RWPE2 (cell line): ENCODE data around the gene PCDH19.
A peak's percentile ranks its signal among the peaks of the same experiment; 100 is the strongest.

ENCODE experiments used
- ATAC-seq: fragments of 200-7000 bp; cut with Tn5 transposase; 3 replicates; pipeline ENCODE4 v1.9.1; 2021; ENCODE audit warnings: low read depth
- DNase-seq: peaks from one replicate; pipeline ENCODE4 v3.0.0-alpha.2; 2020; ENCODE audit warnings: low spot score
- H3K27ac ChIP-seq: fragments of 450-650 bp; 2 replicates; pipeline ENCODE4 v1.5.1; 2017; ENCODE audit warnings: mild to moderate bottlenecking; ENCODE audit not compliant: poor library complexity, severe bottlenecking
- H3K27me3 ChIP-seq: fragments of 250-450 bp; sonication (Bioruptor Pico); 2 replicates; pipeline ENCODE4 v1.5.1; 2021; ENCODE audit warnings: mild to moderate bottlenecking, moderate library complexity; ENCODE audit not compliant: insufficient read depth, poor library complexity, severe bottlenecking
- H3K36me3 ChIP-seq: fragments of 250-450 bp; sonication (Bioruptor Pico); 2 replicates; pipeline ENCODE4 v1.5.1; 2020; ENCODE audit warnings: low read depth, mild to moderate bottlenecking, moderate library complexity
- H3K4me1 ChIP-seq: fragments of 250-450 bp; sonication (Bioruptor Pico); 2 replicates; pipeline ENCODE4 v1.5.1; 2021; ENCODE audit warnings: mild to moderate bottlenecking, moderate library complexity; ENCODE audit not compliant: insufficient read depth, poor library complexity, severe bottlenecking
- H3K4me3 ChIP-seq: fragments of 250-450 bp; sonication (Bioruptor Pico); 2 replicates; pipeline ENCODE4 v1.5.1; 2021; ENCODE audit warnings: mild to moderate bottlenecking, moderate library complexity; ENCODE audit not compliant: severe bottlenecking
- H3K9me3 ChIP-seq: fragments of 250-450 bp; sonication (Bioruptor Pico); 2 replicates; pipeline ENCODE4 v1.5.1; 2021; ENCODE audit warnings: mild to moderate bottlenecking, moderate library complexity; ENCODE audit not compliant: severe bottlenecking
- TF ChIP-seq, protein P1 (sequence below): fragments of 450-650 bp; IDR thresholded peaks from one replicate; pipeline ENCODE4 v1.5.1; 2017; ENCODE audit warnings: mild to moderate bottlenecking, moderate library complexity; ENCODE audit not compliant: poor library complexity, severe bottlenecking

The PCDH19 gene, protein sequence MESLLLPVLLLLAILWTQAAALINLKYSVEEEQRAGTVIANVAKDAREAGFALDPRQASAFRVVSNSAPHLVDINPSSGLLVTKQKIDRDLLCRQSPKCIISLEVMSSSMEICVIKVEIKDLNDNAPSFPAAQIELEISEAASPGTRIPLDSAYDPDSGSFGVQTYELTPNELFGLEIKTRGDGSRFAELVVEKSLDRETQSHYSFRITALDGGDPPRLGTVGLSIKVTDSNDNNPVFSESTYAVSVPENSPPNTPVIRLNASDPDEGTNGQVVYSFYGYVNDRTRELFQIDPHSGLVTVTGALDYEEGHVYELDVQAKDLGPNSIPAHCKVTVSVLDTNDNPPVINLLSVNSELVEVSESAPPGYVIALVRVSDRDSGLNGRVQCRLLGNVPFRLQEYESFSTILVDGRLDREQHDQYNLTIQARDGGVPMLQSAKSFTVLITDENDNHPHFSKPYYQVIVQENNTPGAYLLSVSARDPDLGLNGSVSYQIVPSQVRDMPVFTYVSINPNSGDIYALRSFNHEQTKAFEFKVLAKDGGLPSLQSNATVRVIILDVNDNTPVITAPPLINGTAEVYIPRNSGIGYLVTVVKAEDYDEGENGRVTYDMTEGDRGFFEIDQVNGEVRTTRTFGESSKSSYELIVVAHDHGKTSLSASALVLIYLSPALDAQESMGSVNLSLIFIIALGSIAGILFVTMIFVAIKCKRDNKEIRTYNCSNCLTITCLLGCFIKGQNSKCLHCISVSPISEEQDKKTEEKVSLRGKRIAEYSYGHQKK (N-terminal part only)

DNA sequence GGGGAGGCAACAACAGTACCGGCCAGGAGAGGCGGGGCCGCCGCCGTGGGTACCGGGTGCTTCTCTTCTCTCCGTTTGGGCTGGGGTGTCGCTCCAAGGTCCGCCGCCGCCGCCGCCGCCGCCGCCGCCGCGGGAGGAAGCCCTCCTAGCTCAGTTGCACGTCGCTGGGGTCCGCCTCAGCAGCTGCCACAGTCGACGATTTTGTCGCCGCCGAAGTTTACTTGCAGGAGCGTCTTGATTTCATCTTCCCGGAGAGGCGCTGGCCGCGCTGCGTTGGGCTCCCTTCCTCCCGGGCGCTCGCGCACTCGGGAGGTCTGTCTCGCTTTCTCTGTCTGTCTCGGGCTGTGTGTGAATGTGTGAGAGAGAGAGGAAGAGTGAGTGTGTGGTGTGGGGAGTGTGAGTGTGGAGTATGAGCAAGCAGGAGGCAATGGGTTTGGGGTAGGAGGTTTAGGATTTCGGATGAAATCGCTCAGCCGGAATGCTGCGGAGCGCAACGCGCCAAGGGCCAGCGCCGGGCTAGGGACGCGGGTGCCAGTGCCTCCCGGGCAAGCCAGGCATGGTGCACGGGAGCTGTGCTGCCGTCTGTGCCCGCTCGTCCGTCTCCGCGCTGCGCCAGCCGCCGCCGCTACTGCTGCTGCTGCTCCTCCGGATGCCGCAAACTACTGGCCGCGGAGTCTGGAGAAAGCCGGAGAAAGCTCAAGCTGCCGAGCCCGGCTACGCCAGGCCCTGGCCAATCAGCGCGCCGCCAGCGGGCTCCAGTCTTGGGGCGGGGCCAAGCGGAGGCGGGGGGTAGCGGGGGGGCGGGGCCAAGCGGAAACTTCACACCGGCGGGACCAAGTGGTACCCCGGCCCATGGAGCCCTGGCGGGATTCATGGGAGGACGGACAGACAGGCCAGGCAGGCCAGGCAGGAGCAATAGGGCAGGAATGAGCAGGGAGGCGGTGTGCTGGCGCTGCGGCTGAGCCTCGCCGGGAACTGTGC lies at the start of gene PCDH19:
Gene PCDH19, minus strand, starts transcription at position 664 of the 981 bp plus-strand sequence. CDS start 1,676 bp downstream, outside the sequence.
- TF ChIP-seq, protein P1, sequence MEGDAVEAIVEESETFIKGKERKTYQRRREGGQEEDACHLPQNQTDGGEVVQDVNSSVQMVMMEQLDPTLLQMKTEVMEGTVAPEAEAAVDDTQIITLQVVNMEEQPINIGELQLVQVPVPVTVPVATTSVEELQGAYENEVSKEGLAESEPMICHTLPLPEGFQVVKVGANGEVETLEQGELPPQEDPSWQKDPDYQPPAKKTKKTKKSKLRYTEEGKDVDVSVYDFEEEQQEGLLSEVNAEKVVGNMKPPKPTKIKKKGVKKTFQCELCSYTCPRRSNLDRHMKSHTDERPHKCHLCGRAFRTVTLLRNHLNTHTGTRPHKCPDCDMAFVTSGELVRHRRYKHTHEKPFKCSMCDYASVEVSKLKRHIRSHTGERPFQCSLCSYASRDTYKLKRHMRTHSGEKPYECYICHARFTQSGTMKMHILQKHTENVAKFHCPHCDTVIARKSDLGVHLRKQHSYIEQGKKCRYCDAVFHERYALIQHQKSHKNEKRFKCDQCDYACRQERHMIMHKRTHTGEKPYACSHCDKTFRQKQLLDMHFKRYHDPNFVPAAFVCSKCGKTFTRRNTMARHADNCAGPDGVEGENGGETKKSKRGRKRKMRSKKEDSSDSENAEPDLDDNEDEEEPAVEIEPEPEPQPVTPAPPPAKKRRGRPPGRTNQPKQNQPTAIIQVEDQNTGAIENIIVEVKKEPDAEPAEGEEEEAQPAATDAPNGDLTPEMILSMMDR = no peak
- no peaks in the 10 kb centered on the region for H3K9me3 ChIP-seq
- peaks cover 41% of the 10 kb centered on the region for H3K27me3 ChIP-seq
- no peaks in the 10 kb centered on the region for H3K36me3 ChIP-seq
- peak within 1 kb of the TSS; percentile 15 for H3K4me3 ChIP-seq
- no peak within 1 kb of the TSS for H3K27ac ChIP-seq
- DNase-seq (no peak), ATAC-seq (peak; percentile 87)
- H3K4me1 ChIP-seq = no peaks in the 10 kb centered on the region

DNA sequence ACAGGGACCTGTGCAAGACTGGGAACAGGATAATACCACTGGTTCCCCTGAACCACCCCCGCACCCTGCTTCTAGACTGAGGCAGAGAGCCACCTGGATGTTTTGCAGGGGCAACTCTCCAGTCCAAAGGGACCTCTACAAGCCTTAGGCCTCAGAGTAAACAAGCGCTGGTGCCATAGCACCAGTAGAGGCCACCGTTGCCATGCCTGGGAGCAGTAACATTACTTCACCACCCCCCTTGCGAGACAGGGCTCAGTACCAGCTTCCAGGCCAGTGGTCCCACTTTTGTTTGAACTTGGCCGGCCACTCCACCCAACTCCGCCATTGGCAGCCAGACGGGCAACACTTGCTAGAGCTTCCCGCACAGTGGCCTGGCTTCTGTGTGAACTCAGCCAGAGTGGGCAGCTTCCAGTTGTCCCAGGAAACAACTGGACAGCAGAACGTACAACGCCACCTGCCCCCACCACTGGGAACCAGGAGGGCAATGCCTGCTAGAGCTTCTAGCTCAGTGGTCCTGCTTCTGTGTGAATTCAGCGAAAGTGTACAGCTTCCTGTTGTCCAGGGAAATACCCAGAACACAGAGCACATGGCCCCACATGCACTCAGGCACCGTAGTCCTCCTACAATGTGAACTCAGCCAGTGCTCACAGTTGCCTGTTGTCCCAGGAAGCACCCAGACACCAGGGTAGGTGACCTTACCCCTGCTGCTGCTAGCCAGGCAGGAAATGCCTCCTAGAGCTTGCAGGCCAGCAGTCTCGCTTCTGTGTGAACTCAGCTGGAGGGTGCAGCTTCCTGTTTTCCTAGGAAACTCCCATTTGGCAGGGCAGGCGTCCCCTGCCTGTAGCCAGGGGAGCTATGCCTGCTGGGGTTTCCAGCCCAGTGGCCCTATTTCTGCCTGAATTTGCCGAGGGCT lies 39.9 kb upstream of the PCDH19 start:
- DNase-seq (no peak), ATAC-seq (no peak)
- no peak overlapping the region for H3K27ac ChIP-seq
- H3K9me3 ChIP-seq = no peaks in the 10 kb centered on the region
- H3K4me1 ChIP-seq = no peaks in the 10 kb centered on the region
- no peak overlapping the region for H3K4me3 ChIP-seq
- TF ChIP-seq, protein P1 = no peak
- no peaks in the 10 kb centered on the region for H3K36me3 ChIP-seq
- H3K27me3 ChIP-seq = no peaks in the 10 kb centered on the region

DNA sequence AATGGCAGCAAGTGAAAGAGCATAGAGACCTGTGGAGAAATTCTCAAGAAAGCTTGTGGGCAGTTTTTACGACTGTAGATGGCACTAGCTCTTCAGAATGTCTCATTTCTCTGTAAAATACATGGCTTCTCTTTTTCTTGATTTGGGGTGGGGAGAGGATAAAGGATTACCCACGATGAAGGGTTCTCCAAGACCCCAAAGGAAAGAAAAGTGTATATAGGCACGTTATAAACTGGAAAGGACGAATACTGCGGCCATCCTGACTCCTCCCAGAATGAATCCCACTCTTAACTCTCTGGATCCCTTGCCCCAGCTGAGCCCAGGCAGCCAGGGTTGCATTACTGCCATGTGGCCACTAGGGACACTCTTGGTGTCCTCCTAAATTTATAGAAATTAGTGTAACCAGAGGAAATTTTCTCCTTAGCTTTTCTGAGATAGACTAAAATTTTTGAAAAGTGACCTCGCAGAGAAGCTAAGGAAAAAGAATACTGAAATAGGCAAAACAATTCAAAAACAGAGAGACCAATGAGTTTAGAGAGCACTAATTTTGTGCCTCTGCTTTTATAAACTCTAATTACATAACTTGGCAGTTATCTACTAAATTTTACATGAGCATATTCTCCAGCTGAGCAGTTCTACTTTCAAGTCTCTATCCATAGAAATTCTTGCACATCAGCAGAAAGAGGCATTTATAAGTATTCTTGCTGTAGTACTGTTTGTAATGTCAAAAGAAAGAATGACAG lies 37.8 kb upstream of the PCDH19 start:
- no peak for DNase-seq

More for the DNA sequence above, 37.8 kb upstream of the PCDH19 start:
- Histone ChIP-seq H3K27me3 (no peaks in the 10 kb centered on the region), H3K4me3 (no peak overlapping the region), H3K27ac (no peak overlapping the region), H3K36me3 (no peaks in the 10 kb centered on the region), H3K4me1 (no peaks in the 10 kb centered on the region), H3K9me3 (no peaks in the 10 kb centered on the region)
- no peak for ATAC-seq
- TF ChIP-seq, protein P1 = peak; percentile 62
